LNCAP (cell line): Measurements from ENCODE around the gene TCF19.

Experiments
- CTCF ChIP-seq: fragments of 450-650 bp; IDR thresholded peaks from 2 replicates; pipeline ENCODE4 v1.5.1; 2017; ENCODE audit warnings: mild to moderate bottlenecking

Gene TCF19

DNA sequence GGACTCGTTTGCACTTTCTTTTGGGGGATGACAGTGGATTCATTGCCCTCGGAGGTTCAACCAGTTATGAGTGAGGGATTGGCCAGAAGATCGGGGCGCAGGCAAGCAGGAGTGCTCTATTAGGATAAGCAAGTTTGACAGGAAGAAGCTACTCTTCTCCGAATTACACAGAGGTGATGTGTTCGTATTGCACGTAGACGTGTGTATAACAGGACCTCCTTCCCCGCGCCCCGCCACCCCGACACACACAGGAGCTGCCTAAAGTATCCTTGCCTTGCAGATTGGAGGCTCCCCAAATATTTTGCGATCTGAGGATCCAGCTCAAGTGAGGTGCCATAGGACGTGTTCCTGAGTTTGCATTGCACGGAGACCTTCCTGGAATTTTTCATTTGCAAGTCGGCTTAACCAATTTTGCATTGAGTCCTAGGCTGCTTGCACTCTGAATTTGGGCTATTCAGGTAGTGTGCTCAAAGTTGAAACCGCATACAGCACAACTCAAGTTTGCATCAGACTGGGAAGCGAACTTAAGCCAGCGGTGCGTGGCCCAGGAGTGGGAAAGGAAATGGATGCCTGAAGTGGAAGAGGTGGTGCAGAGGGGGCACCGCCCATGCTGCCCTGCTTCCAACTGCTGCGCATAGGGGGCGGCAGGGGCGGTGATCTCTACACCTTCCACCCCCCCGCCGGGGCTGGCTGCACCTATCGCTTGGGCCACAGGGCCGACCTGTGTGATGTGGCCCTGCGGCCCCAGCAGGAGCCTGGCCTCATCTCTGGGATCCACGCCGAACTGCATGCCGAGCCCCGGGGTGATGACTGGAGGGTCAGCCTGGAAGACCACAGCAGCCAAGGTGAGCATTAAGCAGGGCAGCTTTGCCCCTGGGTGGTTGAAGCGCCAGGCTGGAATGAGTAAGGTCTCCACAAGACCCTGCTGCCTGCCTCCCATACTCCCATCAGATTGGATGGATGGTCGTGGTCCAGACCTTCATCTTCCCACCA, 770 bp downstream of the TCF19 start:
- no peak for TF ChIP-seq CTCF

DNA sequence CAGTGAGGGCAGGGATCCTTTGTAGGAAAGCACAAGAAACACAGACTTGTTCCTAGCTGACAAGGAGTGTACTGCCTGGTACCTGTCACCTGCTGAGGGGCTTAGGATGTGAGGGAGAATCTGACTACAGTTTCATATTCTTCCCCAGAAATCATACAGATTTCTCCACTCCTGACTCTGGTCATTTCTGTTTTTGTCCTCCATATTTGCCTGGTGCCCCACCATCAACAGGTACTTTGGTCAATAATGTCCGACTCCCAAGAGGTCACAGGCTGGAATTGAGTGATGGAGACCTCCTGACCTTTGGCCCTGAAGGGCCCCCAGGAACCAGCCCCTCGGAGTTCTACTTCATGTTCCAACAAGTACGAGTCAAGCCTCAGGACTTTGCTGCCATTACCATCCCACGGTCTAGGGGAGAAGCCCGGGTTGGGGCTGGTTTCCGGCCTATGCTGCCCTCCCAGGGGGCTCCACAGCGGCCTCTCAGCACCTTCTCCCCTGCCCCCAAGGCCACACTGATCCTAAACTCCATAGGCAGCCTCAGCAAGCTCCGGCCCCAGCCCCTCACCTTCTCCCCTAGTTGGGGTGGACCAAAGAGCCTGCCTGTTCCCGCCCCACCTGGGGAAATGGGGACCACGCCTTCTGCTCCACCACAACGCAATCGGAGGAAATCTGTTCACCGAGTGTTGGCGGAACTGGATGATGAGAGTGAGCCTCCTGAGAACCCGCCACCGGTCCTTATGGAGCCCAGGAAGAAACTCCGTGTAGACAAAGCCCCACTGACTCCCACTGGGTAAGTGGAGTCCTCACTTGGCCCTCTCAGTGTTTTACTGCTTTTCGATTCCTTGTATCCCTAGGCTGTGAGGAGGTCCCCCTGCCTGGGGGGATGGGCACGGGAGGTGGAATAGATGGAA, 3.1 kb downstream of the TCF19 start:
- no peak for TF ChIP-seq CTCF

DNA sequence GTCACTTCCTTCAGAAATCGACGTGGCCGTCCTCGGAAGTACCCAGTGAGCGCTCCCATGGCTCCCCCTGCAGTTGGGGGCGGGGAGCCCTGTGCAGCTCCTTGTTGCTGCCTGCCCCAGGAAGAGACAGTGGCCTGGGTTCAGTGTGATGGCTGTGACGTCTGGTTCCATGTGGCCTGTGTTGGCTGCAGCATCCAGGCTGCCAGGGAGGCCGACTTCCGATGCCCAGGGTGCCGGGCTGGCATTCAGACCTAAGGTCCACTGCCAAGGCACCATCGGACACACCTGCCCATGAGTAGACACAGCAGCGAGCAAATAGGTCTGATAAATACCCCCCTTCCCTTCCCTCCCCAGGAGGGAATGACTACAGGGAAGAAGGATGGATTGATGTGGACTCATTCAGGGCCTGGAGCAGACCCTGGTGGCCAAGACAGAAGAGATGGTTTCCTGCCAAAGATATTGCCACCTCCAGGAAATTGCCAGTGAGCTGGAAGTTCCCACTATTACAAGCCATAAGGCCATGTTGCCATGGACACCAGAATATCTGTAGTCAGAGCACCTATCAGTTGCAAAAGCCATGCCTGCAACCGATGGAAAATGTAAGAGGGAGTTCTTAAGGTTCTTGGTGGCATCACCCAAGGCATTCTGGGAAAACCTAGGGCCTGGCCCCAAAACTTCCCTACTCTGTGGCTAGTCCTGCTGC, 4.2 kb downstream of the TCF19 start:
- TF ChIP-seq CTCF = no peak

DNA sequence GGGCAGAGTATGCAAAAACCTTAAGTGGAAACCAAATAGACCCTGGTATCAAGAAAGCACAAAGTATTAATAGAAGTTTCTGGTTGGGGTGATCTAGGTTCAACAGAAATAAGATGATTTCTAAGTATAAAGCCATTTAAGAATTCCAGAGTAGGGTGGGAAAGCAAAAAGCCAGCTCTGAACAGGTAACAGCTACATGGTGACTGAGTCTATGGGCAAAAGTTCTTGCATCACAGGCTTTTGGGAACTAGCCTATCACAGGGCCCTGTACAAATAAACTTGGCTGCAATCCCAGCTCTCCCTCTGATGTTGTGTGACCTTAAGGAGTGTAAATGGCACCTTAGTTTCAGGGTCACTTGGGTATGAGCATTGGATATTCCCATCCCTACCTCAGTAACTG, 5.5 kb downstream of the TCF19 start:
- no peak for TF ChIP-seq CTCF

DNA sequence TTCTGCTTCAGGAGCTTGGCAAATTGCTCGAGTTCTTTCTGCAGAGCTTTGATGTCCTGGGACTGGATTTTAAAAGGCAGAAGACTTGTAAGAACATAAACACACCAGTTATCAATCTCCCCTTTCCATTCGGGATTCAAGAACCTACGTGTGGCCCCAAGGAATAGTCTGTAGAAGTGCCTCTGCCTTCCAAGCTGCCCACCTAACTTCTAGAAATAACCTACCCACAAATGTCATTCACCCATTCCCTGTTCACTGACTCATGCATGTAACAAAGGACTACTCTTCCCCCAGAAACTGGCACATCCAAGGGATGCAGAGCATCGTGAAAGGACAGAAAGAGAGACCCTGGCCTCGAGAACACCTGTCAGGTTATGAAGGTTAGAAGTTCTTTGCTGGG, 7.6 kb downstream of the TCF19 start:
- TF ChIP-seq CTCF = no peak

DNA sequence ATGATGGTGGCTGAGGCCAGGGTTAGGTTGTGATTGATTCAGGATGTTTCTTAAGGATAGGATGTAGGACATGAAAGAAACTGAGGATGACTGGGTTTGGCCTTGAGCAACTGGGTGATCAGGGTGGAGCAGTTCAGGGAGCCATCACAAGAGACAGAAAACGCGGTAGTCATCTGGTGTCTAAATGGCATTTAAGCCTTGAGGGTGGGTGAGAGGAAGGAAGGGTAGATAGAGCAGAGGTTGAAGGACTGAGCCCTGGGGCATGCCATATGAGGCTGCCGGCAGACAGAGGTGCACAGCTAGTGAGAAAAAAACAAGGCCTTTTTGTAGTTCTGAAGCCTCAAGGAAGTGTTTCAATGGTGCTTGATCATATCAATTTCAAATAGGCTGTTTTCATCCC, 10.2 kb downstream of the TCF19 start:
- TF ChIP-seq CTCF = no peak
